CD14-positive monocyte (primary cell): ENCODE data around the gene DCHS1. TPM values are rescaled to one million over a fixed set of nuclear protein-coding genes. Genes with fewer than 3 reads are reported as not detected.

Source experiments
- DNase-seq, 3 donors: peaks; one replicate each; pipeline ENCODE4 v3.0.0-alpha.2; 2011 to 2022
- H2AFZ ChIP-seq: 2 replicates; pipeline ENCODE4 v1.6.0; 2012; ENCODE audit warnings: mild to moderate bottlenecking, low read depth, low read length, inconsistent platforms; ENCODE audit not compliant: insufficient read depth, poor library complexity, severe bottlenecking
- H3K27ac ChIP-seq, 2 donors: 1 replicate in 1 of 2; 2 replicates in 1 of 2; pipeline ENCODE4 v1.5.1; 2012 to 2013; ENCODE audit warnings: low read length in 2 of 2, control low read depth in 1 of 2, inconsistent platforms in 1 of 2, low read depth in 1 of 2, mild to moderate bottlenecking in 1 of 2
- H3K27me3 ChIP-seq, 2 donors: one replicate each; pipeline versions ENCODE4 v1.6.0 to v1.6.1; 2011 to 2013; ENCODE audit warnings: low read length in 2 of 2; ENCODE audit not compliant: control insufficient read depth in 2 of 2, insufficient read depth in 2 of 2
- H3K36me3 ChIP-seq, 2 donors: replicated peaks in 1 of 2; 1 replicate in 1 of 2; 2 replicates in 1 of 2; pipeline versions ENCODE4 v1.5.1 to v1.6.1; 2012 to 2013; ENCODE audit warnings: low read length in 2 of 2, control low read depth in 1 of 2, inconsistent platforms in 1 of 2, mild to moderate bottlenecking in 1 of 2; ENCODE audit not compliant: insufficient read depth in 2 of 2, control insufficient read depth in 1 of 2
- H3K4me1 ChIP-seq, 2 donors: 1 replicate in 1 of 2; 2 replicates in 1 of 2; pipeline versions ENCODE4 v1.5.1 to v1.6.1; 2012 to 2013; ENCODE audit warnings: low read length in 2 of 2, control low read depth in 1 of 2, inconsistent platforms in 1 of 2, mild to moderate bottlenecking in 1 of 2, moderate library complexity in 1 of 2; ENCODE audit not compliant: insufficient read depth in 2 of 2, control insufficient read depth in 1 of 2
- H3K4me2 ChIP-seq: replicated peaks from 2 replicates; pipeline ENCODE3; 2012; ENCODE audit warnings: low read length, moderate library complexity, mild to moderate bottlenecking; ENCODE audit not compliant: poor library complexity, severe bottlenecking; ENCODE audit errors: extremely low read depth
- H3K4me3 ChIP-seq, 3 experiments: fragments of 200-600 bp in 1 of 3; sonication (generic) in 1 of 3; replicated peaks in 1 of 3; 1 replicate in 2 of 3; 2 replicates in 1 of 3; pipeline ENCODE4 v1.5.1; 2011 to 2013; ENCODE audit warnings: low read length in 3 of 3, mild to moderate bottlenecking in 3 of 3, control low read depth in 2 of 3, low read depth in 2 of 3, inconsistent platforms in 1 of 3, moderate library complexity in 1 of 3
- H3K79me2 ChIP-seq: 2 replicates; pipeline ENCODE4 v1.6.0; 2012; ENCODE audit warnings: mild to moderate bottlenecking, control low read depth, inconsistent platforms, low read length, moderate library complexity; ENCODE audit not compliant: insufficient read depth
- H3K9ac ChIP-seq: 2 replicates; pipeline ENCODE4 v1.6.0; 2017; ENCODE audit warnings: low read length, mild to moderate bottlenecking; ENCODE audit not compliant: insufficient read depth, poor library complexity, severe bottlenecking
- H3K9me3 ChIP-seq, 2 donors: replicated peaks in 1 of 2; 1 replicate in 1 of 2; 2 replicates in 1 of 2; pipeline versions ENCODE4 v1.5.1 to v1.6.1; 2012 to 2013; ENCODE audit warnings: low read length in 2 of 2, control low read depth in 1 of 2; ENCODE audit not compliant: control insufficient read depth in 1 of 2, insufficient read depth in 1 of 2
- H4K20me1 ChIP-seq: 2 replicates; pipeline ENCODE4 v1.6.0; 2012; ENCODE audit warnings: mild to moderate bottlenecking, low read length, control low read depth, moderate library complexity; ENCODE audit not compliant: insufficient read depth
- H3K27ac Mint-ChIP-seq, 7 donors: one replicate each; pipeline ENCODE4 v1.8.0; 2020; ENCODE audit warnings: mild to moderate bottlenecking in 7 of 7, mixed read lengths in 7 of 7, moderate library complexity in 6 of 7, inconsistent platforms in 2 of 7
- H3K27me3 Mint-ChIP-seq, 3 donors: one replicate each; pipeline ENCODE4 v1.8.0; 2021 to 2022; ENCODE audit warnings: low read depth in 3 of 3, mild to moderate bottlenecking in 3 of 3, mixed read lengths in 3 of 3, moderate library complexity in 3 of 3, inconsistent platforms in 1 of 3
- H3K36me3 Mint-ChIP-seq, 2 donors: one replicate each; pipeline ENCODE4 v1.8.0; 2020; ENCODE audit warnings: mixed read lengths in 2 of 2, inconsistent platforms in 1 of 2, mild to moderate bottlenecking in 1 of 2
- H3K4me1 Mint-ChIP-seq: one replicate; pipeline ENCODE4 v1.8.0; 2020; ENCODE audit warnings: mild to moderate bottlenecking, mixed read lengths
- H3K4me3 Mint-ChIP-seq, 2 donors: one replicate each; pipeline ENCODE4 v1.8.0; 2020; ENCODE audit warnings: mild to moderate bottlenecking in 2 of 2, mixed read lengths in 2 of 2, moderate library complexity in 1 of 2
- H3K9me3 Mint-ChIP-seq, 7 donors: one replicate each; pipeline ENCODE4 v1.8.0; 2020 to 2022; ENCODE audit warnings: mixed read lengths in 7 of 7, mild to moderate bottlenecking in 6 of 7, moderate library complexity in 6 of 7, inconsistent platforms in 2 of 7
- WGBS: methylation state at CpG from one replicate; pipeline ENCODE4 v1.1.5; 2013; ENCODE audit warnings: missing lambda C conversion rate; ENCODE audit not compliant: insufficient coverage; 5-methylcytosine and 5-hydroxymethylcytosine counted together
- intact Hi-C, 2 donors: fragments of 100-400 bp; cut with micrococcal nuclease; formaldehyde crosslinking; loops; one replicate each; pipeline versions ENCODE4 v1.15.0 to v1.15.1; 2023
- polyA plus RNA-seq, 3 donors: library from polyadenylated mRNA; depleted of rRNA in 1 of 3; unstranded in 2 of 3; stranded (reverse) in 1 of 3; fragments of 300-500 nt in 2 of 3; fragments of >200 nt in 1 of 3; fragmentation: Illumina TruSeq in 2 of 3; gene quantifications; 1 replicate in 2 of 3; 2 replicates in 1 of 3; pipeline ENCODE4 v1.2.3, GENCODE V29; 2012 to 2021
- TF ChIP-seq, protein P1 (sequence below): fragments of 200-600 bp; IDR thresholded peaks from one replicate; pipeline ENCODE4 v1.8.0; 2022; ENCODE audit warnings: antibody characterized with exemption, mild to moderate bottlenecking

The DCHS1 gene
- polyA plus RNA-seq, 3 donors: 0.01 to 0.88 (median 0.02) TPM

DNA sequence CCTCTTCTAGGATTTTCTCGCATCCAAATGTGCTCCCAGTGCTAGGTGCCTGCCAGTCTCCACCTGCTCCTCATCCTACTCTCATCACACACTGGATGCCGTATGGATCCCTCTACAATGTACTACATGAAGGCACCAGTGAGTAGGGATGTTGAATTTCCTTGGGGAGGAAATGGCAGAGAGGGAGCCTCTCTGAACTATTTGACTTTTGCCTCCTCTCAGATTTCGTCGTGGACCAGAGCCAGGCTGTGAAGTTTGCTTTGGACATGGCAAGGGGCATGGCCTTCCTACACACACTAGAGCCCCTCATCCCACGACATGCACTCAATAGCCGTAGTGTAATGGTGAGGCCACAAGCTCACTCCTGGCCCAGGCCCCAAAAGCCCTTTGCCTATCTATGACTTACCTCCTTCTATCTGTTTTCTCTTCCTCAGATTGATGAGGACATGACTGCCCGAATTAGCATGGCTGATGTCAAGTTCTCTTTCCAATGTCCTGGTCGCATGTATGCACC is 46.0 kb downstream of the DCHS1 start:
- TF ChIP-seq, protein P1, sequence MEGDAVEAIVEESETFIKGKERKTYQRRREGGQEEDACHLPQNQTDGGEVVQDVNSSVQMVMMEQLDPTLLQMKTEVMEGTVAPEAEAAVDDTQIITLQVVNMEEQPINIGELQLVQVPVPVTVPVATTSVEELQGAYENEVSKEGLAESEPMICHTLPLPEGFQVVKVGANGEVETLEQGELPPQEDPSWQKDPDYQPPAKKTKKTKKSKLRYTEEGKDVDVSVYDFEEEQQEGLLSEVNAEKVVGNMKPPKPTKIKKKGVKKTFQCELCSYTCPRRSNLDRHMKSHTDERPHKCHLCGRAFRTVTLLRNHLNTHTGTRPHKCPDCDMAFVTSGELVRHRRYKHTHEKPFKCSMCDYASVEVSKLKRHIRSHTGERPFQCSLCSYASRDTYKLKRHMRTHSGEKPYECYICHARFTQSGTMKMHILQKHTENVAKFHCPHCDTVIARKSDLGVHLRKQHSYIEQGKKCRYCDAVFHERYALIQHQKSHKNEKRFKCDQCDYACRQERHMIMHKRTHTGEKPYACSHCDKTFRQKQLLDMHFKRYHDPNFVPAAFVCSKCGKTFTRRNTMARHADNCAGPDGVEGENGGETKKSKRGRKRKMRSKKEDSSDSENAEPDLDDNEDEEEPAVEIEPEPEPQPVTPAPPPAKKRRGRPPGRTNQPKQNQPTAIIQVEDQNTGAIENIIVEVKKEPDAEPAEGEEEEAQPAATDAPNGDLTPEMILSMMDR: no peak
- H3K4me1 ChIP-seq: peaks cover 64 to 69% of the 10 kb centered on the region in 2 donors
- WGBS: 100% methylated on average over 2 of the region's 8 CpGs

DNA sequence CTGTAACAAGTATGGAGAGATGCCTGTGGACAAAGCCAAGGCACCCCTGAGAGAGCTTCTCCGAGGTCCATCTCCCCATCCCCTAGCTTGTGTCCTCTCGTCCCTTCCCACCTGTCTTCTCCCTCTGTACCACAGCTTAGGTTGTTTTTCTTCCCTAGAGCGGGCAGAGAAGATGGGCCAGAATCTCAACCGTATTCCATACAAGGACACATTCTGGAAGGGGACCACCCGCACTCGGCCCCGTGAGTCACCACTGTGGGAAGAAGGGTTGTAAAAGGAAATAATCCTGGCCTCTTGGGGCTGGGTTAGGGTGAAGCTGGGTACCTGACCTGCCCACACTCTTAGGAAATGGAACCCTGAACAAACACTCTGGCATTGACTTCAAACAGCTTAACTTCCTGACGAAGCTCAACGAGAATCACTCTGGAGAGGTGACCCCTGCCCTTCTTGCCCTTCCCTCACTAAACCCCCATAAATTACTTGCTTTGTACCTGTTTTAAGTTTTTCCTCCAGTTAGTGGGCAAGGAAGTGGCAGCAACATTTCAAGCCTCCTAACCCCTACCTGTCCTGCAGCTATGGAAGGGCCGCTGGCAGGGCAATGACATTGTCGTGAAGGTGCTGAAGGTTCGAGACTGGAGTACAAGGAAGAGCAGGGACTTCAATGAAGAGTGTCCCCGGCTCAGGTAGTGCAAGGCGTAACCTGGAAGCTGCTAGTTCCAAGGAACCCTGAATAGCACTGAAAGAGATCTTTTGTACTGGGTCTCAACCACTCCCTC is 46.7 kb downstream of the DCHS1 start:
- Histone ChIP-seq H3K27ac (peak overlapping the region; percentile 1 to 99), H3K9ac (no peak overlapping the region), H3K4me3 (no peak overlapping the region), H3K9me3 (no peaks in the 10 kb centered on the region), H3K4me2 (no peak overlapping the region), H4K20me1 (peaks cover 40% of the 10 kb centered on the region), H2AFZ (no peak overlapping the region), H3K4me1 (peaks cover 68 to 73% of the 10 kb centered on the region in 2 donors), H3K27me3 (no peaks in the 10 kb centered on the region), H3K36me3 (peaks cover 43 to 47% of the 10 kb centered on the region in 2 donors), H3K79me2 (peaks cover 79% of the 10 kb centered on the region)
- WGBS: 98% methylated on average over 5 of the region's 14 CpGs
- Mint-ChIP-seq H3K27me3 (no peaks in the 10 kb centered on the region), H3K27ac (peak overlapping the region in 5 of 7 donors; percentile 41 to 93 (median 72)), H3K36me3 (peaks cover 42 to 54% of the 10 kb centered on the region in 2 donors), H3K4me3 (no peak overlapping the region), H3K4me1 (peaks cover 15% of the 10 kb centered on the region), H3K9me3 (no peaks in the 10 kb centered on the region)
- TF ChIP-seq, protein P1: no peak
- no peak for DNase-seq
- intact Hi-C loops: loop anchor here in 1 of 2 donors (10.0 kb wide), 1 partner anchor 124 kb away; the partner anchor contains the start of genes ARFIP2 and TIMM10B

More for the DNA sequence above, 46.0 kb downstream of the DCHS1 start:
- Histone ChIP-seq H3K79me2 (peaks cover 72% of the 10 kb centered on the region), H3K36me3 (peaks cover 49 to 53% of the 10 kb centered on the region in 2 donors), H3K9ac (no peak overlapping the region), H3K4me3 (no peak overlapping the region), H3K27me3 (no peaks in the 10 kb centered on the region), H3K9me3 (no peaks in the 10 kb centered on the region), H3K27ac (peak overlapping the region; percentile 1 to 99), H4K20me1 (peaks cover 40% of the 10 kb centered on the region), H2AFZ (no peak overlapping the region), H3K4me2 (no peak overlapping the region)
- no peaks in the 10 kb centered on the region for H3K27me3 Mint-ChIP-seq
- no peak for DNase-seq
- peak overlapping the region in 5 of 7 donors; percentile 52 to 95 (median 80) for H3K27ac Mint-ChIP-seq
- H3K4me3 Mint-ChIP-seq: no peak overlapping the region
- no peaks in the 10 kb centered on the region for H3K9me3 Mint-ChIP-seq
- H3K4me1 Mint-ChIP-seq: peaks cover 15% of the 10 kb centered on the region
- H3K36me3 Mint-ChIP-seq: peaks cover 42 to 54% of the 10 kb centered on the region in 2 donors
- intact Hi-C loops: loop anchor here (5.0 to 10.0 kb wide), 6 partner anchors 43 to 377 kb away; partner anchors contain the start of genes ARFIP2 (in 2 of the 2), FHIP1B (in 2 of the 2), TIMM10B (in 2 of the 2) and CNGA4 (in 1 of the 2)
